Hematopoietic multipotent progenitor cell treated with erythropoietin and hydrocortisone succinate and interleukin-3 and kit ligand, for 4 days (in vitro differentiated cells): ENCODE results near the gene SETD3.

Source experiments
- DNase-seq: peaks from one replicate; pipeline ENCODE4 v3.0.0-alpha.2; 2015

Gene SETD3

DNA sequence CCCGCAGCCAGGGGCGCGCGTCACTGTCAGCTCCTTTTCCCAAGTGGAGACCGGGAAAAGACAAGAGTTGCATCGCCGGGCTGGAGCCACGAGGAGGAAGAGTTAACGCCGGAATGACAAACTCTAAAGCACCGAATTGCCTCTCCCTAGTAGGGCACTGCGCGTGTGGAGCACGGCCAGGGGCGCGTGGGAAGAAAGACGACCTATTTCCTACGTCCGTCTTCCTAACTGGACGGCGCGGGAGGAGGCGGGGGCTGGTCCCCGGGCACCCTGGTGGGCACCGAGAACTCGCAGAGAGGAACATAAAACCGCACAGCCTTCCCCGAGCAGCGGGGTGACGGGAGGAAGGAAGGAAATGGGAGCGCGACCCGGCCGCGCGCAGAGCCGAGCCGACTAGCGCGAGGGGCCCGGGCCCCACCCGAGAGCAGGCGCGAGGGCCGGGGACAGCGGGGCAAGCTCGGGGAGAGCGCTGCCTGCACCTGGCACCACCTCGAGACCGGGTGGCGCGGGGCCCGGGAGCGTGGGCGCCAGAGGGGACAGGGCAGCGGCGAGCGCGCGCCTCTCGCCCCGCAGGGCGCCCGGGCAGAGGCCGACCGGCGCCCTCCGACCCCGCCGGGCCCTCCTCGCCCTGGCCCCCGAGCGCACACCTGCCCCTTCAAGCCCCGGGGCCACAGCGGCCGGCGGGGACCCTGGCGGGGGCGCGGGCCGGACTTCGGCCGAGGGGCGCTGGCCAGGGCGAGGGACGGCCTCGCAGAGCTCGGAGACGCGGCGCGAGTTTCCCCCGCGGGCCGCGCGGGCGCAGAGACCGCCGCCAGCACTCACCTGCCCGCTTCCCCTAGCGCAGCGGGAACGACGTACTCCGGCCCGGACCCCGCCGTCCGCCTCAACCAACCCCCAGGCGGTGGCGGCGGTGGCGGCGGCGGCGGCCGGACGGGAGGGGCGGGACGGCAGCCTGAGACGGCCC, at the start of gene SETD3:
Gene SETD3, minus strand, starts transcription at position 954 of the 964 bp plus-strand sequence. CDS start 15,054 bp downstream, outside the sequence.
- DNase-seq, result peak; percentile 73

DNA sequence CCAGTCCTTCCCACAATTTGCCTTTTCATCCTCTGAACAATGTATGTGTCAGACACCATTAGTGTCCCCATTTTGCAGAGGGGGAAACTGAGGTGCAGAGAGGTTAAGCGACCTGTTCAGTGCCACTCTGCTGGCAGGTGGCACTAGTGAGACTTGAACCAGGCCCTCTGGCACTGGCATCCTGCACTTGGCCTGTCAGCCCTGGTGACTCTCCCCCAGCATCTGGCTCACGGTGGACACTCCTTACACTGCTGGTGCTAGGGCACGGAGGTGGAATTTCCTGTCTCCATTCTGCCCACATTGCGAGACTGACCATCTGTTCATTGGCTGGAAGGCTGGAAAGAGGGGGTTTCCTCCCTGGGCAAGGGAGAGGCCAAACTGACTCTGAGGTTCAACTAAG, 49.2 kb upstream of the SETD3 start:
- no peak for DNase-seq

DNA sequence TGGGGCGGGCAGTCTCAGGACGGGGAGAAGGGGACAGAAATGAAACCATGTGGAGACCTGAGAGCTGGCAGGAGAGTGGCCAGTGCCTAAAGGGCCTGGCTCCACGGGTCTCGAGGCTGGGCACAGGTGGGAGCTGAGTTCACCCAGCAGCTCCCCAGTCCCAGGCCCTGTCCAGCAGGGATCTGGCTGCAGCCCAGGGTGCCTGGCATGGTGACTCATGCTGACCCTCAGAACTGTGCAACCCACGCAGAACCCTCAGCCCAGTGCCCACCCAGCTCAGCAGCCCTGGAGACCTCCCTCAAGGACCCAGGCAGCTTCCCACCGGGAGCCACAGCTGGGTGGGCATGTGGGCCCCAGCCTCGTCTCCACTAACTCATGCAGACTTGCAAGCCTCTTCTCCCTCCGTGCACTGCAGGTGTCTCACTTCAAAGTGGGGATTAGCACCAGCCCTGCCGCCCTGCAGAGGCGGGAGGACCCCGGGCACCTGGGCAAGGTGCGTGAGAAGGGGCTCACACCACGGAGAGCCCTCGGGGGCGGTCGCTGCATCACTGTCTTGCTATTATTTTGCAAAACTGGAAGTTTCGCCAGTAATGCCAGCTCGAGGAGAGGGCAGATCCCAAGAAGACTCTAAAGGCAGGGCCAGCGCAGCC, 46.9 kb upstream of the SETD3 start:
- DNase-seq, result no peak

DNA sequence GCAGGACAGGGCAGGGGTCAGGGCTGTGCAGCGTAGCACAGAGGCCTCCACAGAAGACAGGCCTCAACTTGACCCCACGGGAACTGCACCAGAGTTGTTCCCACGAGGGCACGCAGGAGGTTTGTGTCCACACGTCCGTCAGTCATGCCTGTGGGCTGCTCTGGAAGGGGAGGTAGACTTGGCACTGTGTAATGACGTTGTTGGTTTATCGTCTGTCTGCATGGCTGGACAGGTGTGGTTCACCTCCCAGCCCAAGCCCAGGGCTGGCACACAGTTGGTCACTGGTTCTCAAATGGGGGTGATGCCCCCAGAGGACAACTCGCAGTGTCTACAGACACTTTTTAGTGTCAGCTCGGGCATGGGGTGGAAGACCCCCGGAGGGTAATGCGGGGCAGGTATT, 46.4 kb upstream of the SETD3 start:
- no peak for DNase-seq

DNA sequence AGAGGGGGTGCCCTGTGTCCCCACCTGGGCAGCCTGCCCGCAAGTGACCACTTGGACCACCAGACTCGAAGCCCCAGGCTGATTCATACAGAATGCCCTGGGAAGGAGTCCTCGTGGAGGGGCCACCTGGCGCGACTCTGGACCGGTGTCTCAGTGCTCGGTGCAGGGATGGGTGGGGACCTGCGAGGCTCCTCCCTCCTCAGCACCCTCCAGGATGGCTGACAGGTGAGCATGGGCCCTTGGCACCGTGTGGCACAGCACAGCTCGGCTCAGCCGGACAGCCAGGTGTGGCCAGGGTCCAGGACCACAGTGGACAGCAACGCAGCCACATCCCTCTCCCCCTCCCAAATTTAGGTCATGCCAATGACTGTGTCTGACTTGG, 45.0 kb upstream of the SETD3 start:
- DNase-seq, result no peak

DNA sequence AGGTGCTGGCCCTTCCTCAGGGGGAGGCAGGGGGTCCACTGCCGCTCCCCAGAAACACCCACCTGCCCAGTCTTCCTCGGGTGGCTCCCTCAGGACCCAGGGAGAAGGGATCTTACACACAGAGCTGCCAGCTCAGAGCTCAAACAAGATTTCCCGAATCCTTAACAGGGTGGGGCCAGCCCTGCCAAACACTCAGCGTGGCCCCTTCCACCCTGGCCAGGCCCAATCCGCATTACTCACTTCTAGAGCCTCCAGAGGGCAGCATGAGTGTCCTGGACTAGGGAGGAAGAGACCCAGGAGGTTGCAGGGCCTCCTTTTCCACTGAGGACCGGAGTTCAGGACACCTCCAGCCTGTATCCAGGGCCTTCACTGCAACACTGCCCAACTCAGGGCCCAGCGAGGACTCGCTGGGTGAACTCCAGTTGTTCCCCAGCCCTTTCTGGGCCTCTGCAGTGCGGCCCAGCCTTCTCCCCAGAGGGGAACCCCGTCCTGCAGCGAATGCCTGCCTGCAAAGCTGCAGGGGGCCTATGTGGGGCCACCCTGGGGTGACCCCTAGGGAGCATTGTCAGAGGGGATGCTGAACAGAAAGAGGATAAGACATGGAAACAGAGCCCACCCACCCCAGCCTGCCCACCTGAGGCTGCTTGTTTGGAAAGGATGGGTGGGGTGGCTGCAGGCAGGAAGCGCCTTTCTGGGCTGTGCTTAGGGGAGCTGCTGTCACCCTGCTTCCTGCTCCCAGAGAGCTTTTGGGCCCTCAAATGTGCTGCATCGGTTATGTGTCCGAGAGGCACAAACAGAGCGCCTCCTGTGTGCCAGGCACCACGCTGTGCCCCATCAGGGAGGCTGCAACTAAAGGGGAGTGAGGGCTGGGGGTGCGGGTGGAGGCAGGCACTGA, 44.4 kb upstream of the SETD3 start:
- DNase-seq, result peak; percentile 35

DNA sequence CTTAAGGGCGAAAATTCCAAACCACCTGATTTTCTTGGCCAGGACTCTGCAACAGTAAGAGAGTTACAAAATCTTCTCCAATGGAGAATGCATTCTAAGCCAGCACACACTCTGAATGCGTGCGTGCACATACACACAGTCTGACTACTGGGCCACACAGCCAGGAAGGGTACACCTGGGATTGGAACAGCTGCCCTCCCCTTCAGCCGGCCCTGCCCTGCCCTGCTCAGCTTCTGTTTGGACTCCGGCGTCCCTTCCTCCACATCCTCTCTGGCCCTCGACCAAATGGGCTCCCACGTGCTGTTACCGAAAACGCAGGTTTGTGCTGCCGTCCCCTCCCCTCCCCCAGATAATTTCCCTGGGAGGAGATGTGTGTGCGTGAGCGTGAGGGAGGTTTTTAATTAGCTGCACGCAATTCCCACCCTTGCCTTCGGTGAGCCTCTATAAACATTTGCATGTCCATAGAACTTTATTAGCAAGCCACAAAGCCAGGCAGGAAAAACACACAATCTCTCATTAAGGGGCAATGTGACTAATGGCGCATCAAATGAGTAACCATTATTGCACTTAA, 43.5 kb upstream of the SETD3 start:
- DNase-seq, result no peak

DNA sequence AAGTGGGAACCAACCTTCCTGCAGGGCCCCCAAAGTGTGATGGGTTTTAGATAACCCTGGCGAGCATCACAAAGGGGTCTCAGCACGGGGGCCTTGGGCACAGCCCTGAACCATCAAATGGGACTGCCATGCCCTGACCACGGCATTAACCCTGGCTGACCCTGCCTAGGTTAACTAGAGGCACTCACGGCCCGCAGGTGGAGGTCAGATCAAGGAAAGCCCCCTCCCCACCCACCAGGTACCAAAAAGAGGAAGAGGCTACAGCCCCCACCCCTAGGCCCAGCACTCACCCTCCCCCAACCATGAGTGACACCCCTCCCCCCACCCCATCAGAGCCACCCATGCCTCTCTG, 43.0 kb upstream of the SETD3 start:
- no peak for DNase-seq

DNA sequence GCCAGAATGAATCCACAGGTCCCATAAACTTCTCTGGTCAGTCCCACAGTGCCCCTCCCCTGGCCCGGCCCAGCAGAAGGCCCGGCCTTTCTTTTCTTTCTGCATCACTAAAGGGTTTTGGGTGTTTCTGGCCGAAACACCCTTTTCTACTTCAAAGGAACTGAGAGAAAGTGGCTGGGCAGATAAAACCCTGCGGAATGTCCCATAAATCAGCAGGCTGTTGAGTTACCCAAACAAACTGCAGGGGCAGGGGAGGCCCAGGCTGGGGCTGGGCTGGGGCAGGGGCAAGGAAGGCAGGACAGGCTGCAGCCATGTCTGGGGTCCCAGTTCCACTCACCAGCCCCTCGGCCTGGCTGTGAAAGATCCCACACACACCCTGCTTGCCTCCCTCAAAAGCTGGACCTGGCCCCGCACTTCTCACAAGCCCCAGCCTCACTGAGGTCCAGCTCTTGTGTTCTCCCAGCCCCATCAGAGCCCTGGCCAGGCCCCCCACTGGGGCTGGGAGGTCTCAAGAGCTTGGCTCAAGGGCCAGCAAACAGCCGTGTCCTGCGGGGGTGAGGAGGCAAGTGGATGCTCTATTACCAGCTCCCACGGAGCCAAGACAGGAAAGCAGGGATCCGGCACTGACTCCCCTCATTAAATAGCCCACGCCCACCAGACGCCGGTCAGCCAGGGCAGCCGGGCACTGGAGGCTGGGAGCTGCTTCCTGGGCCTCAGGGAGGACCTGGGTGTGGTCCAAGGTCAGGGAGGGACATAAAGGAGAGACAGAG, 42.5 kb upstream of the SETD3 start:
- no peak for DNase-seq

DNA sequence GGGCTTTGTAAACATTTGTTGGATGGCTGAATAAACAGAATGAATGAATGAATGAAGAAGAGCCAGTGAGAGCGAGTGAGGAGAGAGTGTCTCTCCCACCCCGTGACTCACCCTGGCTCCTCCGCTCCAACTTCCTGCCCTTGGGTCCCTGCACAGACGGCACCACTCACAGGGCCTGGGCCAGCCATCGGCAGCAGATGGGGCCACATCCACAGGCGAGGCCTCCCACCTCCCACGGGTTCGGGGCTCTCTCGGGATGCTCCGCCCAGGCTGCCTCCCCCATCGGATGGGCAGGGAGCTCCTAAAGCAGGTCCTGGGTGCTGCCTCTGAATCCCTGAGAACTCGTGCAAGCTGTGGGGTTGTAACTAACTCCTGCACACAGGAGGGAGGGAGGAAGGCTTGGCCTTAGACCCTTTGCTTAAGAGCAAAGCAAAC, 41.8 kb upstream of the SETD3 start:
- no peak for DNase-seq

DNA sequence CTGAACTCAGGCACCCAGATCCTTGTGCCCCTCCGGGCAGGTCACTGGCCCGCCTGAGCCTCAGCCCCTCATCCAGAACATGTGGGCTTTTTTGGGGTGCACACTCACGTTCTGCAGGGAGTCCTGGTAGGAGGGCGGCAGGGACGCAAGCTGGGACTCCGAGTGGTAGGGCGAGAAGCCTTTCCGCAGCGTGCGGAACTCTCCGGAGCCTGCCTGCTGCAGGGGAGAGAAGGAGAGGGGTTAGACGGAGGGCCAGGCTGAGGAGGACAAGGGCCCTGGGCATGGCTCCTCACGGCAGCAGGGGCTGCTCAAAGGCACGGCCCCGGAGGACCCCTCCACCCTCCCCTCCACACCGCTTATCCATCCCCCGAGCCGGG, 41.4 kb upstream of the SETD3 start:
- no peak for DNase-seq

DNA sequence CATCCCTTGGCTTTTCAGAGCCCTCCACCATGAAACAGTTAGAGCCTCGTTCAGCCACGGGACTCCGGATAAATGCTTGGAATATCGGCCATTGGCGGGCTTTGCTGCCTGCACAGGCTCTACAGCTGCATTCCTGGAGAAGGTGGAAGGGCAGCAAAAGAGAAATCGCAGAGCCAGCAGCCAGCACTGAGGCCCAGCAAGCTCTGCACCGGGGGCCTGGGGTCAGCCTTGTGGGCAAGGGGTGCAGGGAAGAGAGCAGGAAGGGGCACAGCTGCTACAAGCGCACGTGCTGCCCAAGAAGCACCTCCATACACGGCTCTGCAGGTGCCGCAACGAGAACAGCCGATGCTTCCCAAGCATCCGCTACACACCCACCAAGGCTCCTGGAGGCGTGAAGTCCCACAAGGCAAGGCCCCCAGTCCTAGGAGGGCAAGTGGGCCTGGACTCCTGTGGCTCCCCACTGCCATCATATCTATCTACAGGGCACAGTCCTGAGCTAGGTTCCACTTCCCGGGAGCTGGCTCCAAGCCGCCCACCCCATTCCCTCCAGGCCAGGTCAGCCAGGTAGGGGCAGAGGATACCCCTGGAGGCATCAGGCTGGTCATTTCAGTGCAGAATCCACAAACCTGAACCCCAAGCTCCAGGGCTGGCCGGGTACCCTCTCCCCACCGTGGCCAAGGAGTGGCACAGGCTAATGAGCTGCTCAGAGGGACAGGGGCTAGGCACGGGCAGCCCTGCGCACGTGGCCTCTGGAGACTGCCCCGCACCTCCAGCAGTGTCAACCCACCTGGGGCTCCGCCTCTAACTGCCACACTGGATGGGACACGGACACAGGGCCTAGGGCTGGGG, 40.7 kb upstream of the SETD3 start:
- no peak for DNase-seq

DNA sequence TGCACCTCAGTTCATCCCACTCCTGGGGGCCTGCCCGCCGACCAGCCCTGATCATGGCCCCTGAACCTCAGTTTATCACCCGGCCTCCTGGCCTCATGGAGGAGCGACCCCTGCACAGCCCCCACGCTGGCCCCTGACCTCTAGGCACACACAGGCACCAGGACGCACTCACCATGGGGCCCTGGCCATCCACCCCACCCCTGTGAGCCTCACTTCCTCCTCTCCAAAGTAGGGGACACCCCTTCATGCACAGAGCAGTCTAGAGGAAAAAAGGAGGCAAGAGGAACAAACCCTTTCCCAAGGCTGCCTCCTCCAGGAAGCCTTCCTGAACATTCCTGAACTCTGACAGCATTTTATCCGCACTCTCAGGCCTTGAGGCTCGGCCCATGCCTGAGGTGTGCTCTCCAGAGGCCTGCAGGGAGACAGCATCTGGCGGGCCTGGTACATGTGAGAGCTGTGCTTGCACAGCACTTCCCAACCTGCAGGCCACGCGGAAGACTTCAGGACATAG, 40.0 kb upstream of the SETD3 start:
- no peak for DNase-seq

DNA sequence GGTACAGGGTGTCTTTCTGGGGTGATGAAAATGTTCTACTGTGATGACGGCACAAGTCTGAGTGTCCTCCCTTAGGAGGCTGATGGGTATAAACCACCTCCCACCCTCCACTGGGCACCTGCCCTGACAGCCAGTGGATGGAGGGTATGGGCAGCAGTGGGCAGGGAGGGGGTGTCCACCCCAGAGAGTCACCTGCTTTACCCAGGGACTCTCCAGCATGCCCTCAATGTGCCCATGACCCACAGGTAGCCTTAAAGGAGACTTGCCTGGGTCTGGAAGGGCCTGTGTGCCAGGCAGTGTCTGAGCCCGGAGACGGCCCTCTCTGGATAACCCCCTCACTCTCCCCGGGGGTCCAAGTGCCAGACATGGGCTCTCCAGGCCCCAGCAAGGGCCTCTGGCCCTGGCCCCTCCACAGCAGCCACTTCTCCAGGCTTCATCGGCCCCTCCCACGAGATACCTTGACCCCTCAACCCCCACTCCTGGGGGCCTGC, 39.3 kb upstream of the SETD3 start:
- no peak for DNase-seq

DNA sequence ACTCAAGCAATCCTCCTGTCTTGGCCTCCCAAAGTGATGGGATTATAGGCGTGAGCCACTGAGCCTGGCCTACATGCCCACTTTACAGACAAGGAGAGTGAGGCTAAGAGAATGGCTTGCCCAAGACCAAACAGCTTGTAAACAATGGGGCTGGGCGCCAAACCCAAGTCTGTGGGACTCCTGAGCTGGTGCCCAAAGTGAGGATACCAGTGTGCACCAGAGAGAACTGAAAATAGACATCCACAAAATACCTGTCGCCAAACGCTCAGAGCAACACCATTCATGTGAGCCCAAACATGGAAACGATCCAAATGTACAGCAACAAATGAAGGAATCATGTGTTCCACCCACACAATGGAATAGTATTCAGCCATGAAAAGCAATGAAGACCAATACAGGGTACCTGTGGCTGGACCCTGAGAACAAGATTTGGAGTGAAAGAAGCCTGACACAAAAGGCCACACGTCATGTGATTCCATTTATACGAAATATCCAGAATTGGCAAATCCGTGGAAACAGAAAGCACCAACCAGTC, 38.8 kb upstream of the SETD3 start:
- no peak for DNase-seq

DNA sequence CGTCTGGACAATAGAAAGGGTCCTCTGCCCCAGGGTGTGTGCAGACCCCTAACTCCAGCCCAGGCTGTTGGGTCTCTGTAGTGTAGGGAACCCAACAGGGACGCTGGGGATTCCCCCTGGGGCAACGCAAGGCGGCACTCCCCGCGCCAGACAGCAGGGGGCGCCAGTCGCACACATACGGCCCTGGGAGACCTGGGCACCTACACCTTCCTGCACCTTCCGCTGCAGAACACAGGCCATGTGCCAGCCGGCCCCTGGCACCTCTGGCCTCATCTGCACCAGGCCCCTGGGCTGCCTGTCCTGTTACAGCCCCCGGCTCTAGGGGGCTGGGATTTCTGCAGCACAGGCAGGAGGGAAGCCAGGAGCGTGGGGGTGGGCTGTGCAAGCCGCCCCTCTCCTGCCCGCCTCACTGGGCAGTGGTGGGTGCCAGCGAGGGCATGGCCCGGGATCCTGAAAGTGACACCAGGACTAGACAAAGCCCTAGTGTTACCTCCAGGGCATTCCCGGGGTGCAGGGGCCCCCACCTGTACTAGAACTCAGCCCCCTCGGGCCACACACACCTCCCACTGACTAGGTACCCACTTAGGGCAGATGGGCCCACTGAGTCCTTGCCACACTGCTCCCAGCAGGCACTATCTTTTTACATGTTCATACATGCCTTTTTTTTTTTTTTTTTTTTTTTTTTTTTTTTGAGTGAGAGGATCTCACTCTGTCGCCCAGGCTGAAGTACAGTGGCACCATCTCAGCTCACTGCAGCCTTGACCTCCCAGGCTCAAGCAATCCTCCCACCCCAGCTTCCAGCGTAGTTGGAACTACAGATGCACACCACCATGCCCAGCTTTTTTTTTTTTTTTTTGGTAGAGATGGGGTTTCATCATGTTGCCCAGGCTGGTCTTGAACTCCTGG, 38.0 kb upstream of the SETD3 start:
- DNase-seq, result peak; percentile 74

DNA sequence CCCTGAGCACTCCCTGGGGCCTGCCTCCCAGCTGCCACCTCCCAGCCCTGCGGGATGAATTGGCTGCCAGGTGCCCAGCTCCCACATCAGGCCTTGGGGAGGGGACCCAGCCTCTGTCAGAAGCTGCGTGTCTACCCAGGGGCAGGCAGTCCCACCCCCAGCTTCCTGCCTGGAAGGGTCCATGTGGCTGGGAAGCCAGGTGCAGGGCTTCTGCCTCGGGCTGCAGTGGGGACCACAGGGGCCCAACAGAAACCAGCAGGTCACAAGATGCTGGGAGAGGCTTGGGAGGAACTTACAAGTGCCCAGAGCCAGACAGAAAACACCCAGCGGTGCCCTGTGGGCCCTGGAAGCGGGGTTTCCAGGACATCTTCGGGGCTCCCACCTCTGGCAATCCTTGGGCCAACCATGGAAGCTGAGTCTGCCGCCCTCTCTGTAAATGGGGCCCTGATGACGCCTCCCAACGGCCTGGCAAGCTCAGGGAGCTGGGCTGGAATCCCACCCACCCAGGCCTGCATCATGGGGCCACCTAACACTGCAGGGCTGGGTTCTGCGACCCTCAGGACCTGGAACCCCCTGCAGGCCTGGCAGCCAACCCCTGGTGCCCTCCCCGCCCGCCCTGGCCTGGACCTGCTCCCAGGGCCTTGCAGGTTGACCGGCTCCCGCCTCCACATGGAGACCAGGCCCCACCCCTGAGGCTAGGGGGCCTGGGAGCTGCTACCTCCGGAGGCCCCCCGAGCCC, 37.2 kb upstream of the SETD3 start:
- DNase-seq, result no peak

DNA sequence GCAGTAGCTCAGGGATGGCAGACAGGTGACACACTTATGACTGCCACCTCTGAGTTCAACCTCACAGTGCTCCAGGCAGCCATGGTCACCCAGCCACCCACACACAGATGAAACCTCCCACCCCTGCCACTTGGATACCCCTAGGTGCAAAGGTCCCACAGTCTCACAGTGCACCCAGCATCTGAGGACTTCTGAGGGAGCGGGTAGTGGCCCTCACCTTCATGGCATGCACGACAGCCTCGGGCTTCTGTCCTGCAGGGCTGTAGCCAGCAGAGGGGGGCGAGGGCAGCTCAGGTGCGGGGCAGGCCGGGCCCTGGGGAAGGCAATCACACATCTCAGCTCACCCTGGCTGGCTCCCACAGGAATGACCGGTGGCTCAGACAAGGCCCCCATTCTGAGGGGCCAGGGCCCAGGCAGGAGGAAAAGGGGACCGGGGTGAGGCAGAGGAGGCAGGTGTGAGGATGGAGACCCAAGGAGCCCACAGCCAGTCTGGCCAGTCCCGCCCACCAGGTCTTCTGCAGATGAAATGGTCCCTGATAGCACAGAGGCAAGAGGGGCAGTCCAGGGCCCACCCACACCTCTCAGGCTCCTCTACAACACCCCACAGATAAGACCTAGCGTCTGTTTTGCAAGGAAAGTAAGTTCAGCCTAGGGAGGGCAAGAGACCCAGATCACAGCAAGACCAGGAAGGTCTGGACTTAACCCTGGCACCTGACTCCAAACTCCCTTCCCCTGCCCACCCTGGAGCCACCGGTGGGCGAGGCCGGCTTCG, 36.4 kb upstream of the SETD3 start:
- no peak for DNase-seq
